Activated gamma-delta T cell treated with anti-CD3 and anti-CD28 coated beads, Interleukin-2, amount 50 U/mL, for 16 hours (primary cell): ENCODE measurements around the gene TPRX2.
A peak's percentile ranks its signal among the peaks of the same experiment; 100 is the strongest.
"Not testable (repeated sequence)": the region's sequence is repeated elsewhere in the genome, so short reads cannot be mapped to it uniquely, and the experiment has no call there.

Source experiments
- DNase-seq: peaks from one replicate; pipeline ENCODE4 v3.0.0-alpha.2; 2020; ENCODE audit warnings: low read depth

The TPRX2 gene

DNA sequence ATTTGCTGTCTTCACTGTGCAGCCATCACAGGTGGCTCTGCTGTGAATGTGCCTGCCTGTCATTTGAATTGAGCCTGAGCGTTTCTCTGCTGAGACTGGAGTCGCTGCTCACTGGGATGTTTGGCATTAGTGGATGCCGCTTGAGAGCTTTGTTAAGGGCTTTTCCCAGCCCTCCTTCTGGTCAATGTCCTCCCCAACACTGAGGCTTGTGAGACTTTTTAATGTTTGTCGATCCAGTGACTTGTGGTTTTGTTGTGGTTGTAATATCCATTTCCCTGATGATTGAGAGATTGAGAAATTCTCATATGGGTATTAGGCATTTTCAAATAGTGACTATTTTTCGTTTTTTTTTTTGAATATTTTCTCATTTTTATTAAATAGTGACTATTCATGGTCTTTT lies 2.6 kb downstream of the TPRX2 start:
- DNase-seq, result no peak

DNA sequence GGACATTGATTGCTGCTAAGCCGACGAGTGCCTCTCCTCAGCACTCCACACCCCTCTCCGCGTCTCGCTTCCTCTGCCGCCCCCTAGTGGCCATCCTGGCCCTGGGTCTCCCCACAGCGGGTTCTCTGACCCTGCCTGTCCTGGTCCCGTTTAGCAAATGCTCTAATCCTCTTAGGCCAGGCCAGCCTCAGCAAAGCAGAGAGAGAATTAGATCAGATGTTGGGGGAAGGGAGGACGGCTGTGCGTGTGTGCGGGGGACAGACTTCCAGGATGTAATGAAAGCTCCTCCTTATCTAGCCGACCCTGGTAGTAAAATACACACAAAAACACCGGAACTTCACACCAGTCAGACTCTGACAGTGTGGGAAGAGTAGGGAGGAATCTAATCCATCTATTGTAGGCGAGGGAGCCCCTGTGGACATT lies 4.5 kb downstream of the TPRX2 start:
- peak; percentile 76 for DNase-seq

DNA sequence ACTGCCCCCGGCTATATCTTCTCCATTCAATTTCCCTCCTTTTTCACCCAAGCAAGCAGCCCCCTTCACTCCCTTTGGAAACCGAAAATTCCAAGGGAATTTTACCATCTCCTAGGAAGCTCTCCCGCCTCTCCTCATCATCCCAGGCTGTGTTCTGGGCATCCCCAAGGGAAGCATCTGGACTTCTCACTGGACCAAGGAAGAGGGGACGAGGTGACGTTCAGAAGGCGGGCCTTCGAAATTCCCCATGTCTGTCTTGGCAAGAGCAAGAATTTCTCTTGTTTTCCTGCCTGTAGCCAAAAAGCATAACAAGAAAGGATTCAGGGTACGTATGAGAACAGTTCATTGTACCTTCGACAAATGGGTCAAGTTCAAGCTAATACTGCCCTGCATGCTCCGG lies 6.1 kb downstream of the TPRX2 start:
- DNase-seq, result no peak

DNA sequence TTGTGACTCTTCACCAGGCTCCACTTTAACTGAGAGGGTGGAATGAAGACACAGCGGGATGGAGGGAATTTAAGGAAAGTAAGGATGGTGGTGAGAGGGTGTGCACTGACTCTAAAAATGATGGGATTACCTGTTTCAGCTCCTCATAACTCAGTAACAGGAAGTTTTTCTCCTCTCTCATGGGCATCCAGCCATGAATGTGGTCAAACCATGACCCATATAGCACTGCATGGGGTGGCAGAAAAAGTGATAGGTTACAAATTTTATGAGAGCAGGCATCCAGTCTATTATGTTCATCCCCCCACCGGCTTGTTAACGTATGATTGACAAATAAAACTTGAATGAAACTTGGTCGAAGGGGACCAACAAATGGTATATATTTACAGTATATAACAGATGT lies 19.9 kb downstream of the TPRX2 start:
- DNase-seq, result no peak

DNA sequence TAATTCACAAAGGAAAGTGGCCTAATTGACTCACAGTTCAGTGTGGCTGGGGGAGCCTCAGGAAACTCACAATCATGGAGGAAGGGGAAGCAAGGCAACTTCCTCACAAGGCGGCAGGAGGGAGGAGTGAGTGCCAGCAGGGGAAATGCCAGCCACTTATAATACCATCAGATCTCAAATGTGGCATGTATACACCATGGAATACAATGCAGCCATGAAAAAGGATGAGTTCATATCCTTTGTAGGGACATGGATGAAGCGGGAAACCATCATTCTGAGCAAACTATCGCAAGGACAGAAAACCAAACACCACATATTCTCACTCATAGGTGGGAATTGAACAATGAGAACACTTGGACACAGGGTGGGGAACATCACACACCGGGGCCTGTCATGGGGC lies 20.4 kb downstream of the TPRX2 start:
- not testable (repeated sequence) for DNase-seq

DNA sequence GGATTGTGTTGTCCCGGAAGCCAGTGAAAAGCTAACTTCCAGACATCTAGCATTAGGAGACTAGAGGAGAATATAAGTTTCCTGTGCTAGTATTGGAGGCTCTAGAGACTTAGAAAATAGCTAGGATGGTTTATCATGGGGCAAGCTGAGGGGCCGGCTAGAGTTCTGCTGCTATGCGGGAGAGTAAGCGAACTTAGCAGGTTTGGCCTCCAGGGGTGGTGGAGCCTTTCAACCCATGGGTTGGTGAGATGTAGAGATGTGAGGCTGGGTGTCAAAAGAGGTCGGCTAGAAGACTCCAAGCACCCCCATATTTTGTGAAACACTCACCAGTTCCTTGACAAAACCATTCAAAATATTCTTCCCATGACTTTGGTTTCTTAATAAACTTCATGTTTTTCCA lies 22.7 kb downstream of the TPRX2 start:
- DNase-seq, result no peak

DNA sequence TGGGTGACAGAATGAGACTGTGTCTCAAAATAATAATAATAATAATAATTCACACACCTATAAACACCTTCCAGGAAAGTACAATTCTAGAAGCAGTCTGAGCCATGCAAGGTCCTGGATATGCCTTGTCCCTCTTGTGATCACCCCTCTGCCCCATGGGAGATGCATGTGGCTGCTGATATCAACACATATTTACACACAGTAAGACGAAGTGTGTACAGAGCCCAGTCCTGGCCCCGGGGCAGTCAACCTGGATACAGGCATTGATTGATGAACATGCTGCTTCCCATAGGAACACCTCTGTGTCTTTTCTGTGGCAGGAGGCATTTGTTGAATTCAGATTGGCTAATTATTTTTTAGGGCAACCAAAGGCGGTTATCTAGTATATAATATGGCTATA lies 23.9 kb downstream of the TPRX2 start:
- DNase-seq, result no peak

DNA sequence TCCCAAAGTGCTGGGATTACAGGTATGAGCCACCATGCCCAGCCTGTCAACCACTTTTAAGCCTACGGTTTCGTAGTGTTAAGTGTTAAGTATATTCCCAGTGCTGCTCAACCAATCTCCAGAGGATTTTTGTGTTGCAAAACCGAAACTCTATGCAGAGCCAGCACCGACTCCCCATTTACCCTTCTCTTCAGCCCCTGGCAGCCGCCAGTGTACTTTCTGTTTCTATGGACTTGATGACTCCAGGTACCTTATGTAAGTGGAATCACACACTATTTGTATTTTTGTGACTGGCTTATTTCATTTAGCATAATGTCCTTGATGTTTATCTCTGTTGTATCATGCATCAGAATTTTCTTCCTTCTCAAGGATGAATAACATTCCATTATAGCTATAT lies 26.0 kb downstream of the TPRX2 start:
- DNase-seq, result no peak

DNA sequence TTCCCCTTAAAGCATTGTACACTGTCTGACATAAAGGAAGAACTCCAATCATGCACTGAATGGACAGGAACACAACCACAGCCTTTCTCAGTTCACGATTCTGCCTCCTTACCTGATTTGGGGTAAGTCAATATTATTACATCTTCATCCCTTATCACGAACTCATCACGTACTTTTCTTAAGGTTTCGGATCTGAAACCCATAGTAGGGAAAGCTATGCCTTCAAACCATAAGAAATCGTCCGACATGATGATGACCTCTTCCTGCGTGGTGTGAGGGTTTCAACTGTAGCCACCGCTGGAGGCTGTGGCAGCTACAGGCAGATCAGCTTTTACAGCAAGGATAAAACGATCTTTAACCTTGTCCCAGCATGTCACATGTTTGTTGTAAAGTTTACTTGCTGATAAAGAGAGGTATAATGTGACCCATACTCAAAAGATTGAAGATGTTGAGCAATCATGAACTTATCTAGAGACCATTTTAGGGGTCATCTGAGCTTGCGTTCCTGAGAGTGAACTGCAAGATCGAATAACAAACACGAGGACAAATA lies 27.1 kb downstream of the TPRX2 start, which contains the start of gene SULT2A1:
TSS of gene SULT2A1 (minus strand) at position 306 of the 550 bp plus-strand sequence. CDS start at position 248, 58 bp downstream.
- no peak for DNase-seq

DNA sequence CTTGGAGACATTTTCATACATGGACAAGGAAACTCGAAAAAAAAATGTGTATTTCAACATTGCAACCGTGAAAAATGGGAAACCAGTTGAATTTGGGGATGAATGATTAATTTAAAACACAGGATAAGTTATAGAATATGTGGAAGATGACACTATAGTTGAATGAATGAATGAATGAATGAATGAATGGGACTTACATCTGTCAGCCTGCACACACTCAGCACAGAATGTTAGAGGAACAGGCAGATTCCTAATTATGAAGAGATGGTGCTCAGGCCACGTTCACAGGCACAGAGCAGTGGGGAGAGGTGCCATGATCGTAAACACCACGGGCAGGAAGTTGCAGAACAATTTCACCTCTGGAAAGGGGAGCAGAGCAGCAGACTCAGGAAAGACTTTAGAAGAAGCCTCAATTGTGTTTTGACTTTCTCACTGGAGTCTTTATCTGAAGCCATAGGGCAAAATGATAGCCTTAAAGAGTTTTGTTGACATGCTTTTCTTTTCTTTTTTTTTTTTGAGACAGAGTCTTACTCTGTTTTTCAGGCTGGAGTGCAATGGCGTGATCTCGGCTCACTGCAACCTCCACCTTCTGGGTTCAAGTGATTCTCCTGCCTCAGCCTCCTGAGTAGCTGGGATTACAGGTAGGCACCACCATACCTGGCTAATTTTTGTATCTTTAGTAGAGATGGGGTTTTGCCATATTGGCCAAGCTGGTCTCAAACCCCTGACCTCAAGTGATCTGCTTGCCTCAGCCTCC lies 32.0 kb downstream of the TPRX2 start:
- no peak for DNase-seq

DNA sequence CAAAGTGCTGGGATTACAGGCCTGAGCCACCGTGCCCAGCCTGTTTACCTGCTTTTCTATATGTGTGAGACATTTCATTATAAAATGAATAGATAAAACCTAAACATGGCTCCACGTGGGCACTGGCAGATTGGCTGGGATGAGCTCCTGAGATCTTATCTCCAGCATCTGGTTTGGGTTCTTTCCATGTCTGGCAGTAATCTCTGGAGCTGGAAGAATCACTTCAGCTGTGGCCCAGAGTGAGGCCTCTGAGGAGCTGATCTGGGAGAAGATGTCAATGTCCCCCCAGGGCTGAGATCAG lies 32.5 kb downstream of the TPRX2 start:
- DNase-seq, result no peak

DNA sequence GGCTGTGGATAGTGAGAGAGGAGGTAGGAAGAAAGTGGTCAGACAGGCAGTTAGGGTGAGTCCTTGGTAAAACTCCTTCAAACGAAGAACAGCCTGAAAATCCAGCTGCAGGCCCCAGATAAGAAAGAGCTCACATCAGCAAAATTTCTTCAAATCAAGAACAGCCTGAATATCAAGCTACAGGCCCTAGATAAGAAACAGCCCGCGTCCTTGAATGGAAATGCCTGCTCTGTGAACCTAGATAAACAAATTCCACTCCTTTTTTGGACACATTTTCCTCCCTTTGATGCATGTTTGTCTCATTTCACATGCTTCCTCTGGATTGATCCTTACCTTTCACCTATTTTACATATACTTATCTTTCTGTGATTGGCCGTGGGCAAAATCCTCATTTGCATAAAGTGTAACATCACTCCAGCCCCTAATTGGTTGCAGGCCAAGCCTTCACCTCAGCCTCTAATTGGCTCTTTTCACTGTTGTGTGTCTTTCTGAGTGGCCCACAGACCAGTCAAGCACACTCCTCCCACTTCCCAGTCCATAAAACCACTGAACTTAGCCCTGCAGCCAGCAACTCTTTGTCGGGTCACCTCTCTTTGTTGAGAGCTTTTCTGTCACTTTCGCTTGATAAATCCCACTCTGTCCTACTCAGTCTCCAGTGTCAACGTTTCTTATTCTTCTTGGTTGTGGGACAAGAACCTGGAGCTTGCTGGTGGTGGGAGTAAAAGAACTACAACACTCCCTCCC lies 33.1 kb downstream of the TPRX2 start:
- DNase-seq, result no peak

DNA sequence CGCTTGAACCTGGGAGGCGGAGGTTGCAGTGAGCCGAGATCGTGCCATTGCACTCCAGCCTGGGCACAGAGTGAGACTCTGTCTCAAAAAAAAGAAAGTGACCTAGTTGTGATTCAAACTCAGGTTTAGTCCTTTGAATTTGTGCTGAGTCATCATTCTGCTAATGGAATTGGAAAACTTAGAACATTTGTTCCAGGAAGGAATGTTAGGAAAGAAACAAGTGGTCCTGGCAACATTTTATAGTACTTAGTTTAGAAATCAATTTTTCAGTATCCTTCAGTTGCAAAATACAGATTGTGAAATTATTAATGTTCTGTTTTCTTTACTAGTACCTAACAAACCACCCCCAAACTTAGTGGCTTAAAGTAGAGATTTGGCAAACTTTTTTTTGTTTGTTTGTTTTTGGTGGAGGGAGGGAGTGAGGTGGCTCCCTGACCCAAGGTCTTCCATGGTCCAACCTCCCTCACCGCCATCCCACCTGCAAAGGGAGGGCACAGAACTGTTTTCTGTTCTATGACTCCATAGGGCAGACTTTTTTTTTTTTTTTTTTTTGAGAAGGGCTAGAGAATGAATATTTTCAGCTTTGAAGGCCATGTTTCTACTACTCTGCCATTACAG lies 36.2 kb downstream of the TPRX2 start:
- no peak for DNase-seq

DNA sequence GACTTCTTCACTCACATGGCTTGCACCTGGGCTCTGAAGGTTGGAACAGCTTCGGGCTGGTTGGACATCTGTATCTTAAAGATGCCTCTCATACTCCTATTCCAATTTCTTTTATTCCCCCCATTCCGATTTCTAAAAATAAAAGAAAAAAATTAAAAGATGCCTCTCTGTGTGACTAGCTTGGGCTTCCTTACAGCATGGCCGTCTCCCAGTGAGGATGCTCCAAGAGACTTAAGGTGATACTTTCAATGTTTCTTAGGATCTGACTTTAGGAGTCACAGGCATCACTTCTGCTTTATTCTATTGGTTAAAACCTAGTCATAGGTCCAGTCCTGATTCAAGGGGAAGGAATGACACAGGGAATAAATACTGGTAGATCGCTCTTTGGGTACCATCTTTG lies 37.0 kb downstream of the TPRX2 start:
- DNase-seq, result no peak

DNA sequence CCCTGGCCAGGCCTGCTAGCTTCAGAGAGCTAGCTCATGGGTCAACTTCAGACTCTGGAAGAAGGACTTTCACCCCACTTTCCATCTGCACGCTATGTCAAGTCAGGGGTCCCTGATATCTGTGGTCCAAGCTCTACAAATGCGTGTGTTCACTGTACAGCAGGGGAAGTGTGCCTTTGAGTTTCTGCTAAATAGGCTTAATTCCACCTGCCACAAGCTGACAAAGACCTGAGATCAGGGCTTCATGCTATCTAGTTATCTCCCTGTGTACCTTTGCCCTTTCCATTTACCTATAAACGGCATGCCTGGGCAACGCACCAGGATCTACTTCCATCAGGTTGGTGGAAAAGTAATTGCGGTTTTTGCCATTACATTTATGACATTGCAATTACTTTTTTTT lies 37.7 kb downstream of the TPRX2 start:
- DNase-seq, result no peak

DNA sequence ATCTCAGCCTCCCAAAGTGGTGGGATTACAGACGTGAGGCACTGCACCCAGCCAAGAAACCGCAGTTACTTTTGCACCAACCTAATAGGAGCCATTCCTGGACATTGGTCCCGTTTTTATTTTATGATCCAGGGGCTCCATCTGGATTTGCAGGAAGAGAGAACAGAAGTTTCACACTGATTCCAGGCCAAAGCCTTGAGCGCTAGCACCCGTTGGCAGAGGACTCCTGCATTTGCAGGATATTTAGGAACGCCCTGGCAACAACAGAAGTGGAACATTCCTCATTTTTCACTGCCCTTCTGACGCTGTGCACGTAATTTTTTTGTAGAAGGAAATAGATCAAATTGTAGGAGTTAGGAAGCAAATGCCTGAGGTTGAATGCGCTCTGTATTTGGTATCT lies 38.8 kb downstream of the TPRX2 start:
- DNase-seq, result no peak

DNA sequence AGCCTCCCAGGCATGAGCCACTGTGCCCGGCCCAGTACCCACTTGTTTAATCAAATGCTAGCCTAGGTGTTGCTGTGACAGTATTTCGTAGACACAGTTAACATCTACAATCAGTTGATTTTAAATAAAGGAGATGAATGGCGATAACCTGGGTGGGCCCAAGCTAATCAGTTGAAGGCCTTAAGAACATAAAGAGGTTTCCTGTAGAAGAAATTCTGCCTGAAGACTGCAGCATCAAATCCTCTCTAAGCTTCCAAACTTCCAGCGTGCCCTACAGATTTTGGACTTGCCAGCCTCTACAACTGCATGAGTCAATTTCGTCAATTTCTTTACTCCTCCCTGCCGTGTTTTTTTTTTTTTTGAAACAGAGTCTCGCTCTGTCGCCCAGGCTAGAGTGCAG lies 40.3 kb downstream of the TPRX2 start:
- DNase-seq, result no peak

DNA sequence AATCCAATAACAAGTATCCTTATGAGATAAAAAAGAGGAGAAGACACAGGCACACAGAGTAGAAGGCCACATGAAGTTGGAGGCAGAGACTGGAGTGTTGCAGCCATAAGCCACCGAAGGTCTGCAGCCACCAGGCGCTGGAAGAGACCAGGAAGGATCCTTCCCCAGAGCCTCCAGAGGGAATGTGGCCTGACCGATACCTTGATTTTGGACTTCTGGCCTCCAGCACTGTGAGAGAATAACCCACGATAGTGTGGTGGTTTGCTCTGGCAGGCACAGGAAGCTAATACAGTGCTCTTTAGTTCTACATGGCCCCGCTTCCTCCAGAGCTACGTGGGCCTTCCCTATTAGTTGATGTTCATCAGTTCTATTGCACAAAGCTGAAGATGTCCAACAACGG lies 42.3 kb downstream of the TPRX2 start:
- DNase-seq, result no peak

DNA sequence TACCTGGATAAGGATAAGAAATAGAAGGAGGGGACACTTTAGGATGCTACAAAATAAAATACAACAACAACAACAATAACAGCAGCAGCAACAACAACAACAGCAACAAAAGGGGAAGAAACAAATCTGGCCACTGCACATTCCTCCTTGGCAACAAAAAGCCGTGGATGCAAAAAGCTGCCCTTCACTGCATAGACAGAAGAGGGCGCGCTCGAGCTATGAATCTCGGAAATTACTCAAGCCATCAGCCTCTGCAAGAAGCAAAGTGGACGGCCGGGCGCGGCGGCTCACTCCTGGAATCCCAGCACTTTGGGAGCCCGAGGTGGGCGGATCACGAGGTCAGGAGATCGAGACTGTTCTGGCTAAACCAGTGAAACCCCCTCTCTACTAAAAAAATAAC lies 50.3 kb downstream of the TPRX2 start:
- peak; percentile 17 for DNase-seq

DNA sequence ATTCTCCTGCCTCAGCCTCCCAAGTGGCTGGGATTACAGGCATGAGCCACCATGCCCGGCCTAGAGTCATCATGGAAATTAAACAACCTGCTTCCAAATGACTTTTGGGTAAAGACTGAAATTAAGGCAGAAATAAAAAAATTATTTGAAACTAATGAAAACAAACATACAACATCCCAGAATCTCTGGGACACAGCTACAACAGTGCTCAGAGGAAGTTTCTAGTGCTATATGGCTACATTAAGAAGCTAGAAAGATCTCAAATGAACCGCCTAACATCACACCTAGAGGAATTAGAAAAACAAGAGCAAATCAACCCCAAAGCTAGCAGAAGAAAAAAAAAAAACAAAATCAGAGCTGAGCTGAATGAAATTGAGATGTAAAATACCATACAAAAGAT lies 51.2 kb downstream of the TPRX2 start:
- not testable (repeated sequence) for DNase-seq
